ENCODE results near the gene ARIH2.
"Not testable (repeated sequence)": the region's sequence is repeated elsewhere in the genome, so short reads cannot be mapped to it uniquely, and the experiment has no call there.

DNA sequence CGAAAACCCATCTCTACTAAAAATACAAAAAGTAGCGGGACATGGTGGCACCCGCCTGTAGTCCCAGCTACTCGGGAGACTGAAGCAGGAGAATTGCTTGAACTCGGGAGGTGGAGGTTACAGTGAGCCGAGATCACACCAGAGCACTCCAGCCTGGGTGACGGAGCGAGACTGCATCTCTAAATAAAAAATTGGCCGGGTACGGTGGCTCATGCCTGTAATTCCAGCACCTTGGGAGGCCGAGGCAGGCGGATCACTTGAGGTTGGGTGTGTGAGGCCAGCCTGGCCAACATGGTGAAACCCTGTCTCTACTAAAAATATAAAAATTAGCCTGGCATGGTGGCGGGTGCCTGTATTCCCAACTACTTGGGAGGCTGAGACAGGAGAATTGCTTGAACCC lies 11.6 kb upstream of the ARIH2 start:
- TF ChIP-seq, protein P1, sequence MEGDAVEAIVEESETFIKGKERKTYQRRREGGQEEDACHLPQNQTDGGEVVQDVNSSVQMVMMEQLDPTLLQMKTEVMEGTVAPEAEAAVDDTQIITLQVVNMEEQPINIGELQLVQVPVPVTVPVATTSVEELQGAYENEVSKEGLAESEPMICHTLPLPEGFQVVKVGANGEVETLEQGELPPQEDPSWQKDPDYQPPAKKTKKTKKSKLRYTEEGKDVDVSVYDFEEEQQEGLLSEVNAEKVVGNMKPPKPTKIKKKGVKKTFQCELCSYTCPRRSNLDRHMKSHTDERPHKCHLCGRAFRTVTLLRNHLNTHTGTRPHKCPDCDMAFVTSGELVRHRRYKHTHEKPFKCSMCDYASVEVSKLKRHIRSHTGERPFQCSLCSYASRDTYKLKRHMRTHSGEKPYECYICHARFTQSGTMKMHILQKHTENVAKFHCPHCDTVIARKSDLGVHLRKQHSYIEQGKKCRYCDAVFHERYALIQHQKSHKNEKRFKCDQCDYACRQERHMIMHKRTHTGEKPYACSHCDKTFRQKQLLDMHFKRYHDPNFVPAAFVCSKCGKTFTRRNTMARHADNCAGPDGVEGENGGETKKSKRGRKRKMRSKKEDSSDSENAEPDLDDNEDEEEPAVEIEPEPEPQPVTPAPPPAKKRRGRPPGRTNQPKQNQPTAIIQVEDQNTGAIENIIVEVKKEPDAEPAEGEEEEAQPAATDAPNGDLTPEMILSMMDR (optimal IDR thresholded peaks at IDR 0.05 in 1 of 3, IDR thresholded peaks at IDR 0.05 in 1 of 3, conservative IDR thresholded peaks at IDR 0.05 in 1 of 3; ENCODE audit: extremely low read depth in 1 of 3, insufficient read depth in 2 of 3, low read length in 3 of 3): not testable (repeated sequence)
- TF ChIP-seq EZH2 (IDR thresholded peaks at IDR 0.05; ENCODE audit: low read length): not testable (repeated sequence)

Data from keratinocyte (primary cell).